ENCODE measurements around the gene CMIP.
"Not testable (repeated sequence)": the region's sequence is repeated elsewhere in the genome, so short reads cannot be mapped to it uniquely, and the experiment has no call there.

Gene CMIP

GRCh38 chr16:81401035-81401950 is 43.3 kb upstream of the CMIP start:
- H3K27me3 ChIP-seq (replicated peaks; ENCODE audit: control insufficient read depth, insufficient read depth, low read length) = no peaks in the 10 kb centered on the region
- DNase-seq (ENCODE audit: extremely low read depth, insufficient read length) = no peak
- H3K4me3 ChIP-seq (replicated peaks; ENCODE audit: low read depth, low read length) = no peak overlapping the region
- no peaks in the 10 kb centered on the region for H3K36me3 ChIP-seq (ENCODE audit: control insufficient read depth, insufficient read depth, low read length)
- no peak for TF ChIP-seq CTCF (IDR thresholded peaks at IDR 0.05; ENCODE audit: insufficient read depth, low read length, poor library complexity, severe bottlenecking)

DNA sequence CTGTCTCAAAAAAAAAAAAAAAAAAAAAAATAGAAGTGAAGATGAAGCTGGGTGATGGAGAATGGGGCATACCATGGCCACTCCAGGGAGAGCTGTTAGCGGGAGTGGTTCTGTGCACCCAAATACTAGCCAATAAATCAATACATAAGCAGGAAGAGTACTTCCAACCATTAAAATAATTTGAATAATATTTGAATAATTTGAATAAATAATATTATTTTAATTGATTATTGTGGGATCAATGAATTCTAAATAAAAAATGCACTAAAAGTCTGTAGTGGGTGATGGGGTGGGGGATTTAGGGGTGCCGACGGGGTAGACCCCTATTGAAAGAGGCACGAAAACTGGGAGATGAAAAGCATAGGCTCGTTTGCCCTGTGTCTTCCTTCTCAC is 41.4 kb upstream of the CMIP start:
- no peak for DNase-seq (ENCODE audit: extremely low read depth, insufficient read length)
- no peaks in the 10 kb centered on the region for H3K27me3 ChIP-seq (replicated peaks; ENCODE audit: control insufficient read depth, insufficient read depth, low read length)
- H3K36me3 ChIP-seq (ENCODE audit: control insufficient read depth, insufficient read depth, low read length) = no peaks in the 10 kb centered on the region
- no peak overlapping the region for H3K4me3 ChIP-seq (replicated peaks; ENCODE audit: low read depth, low read length)
- TF ChIP-seq CTCF (IDR thresholded peaks at IDR 0.05; ENCODE audit: insufficient read depth, low read length, poor library complexity, severe bottlenecking) = no peak

DNA sequence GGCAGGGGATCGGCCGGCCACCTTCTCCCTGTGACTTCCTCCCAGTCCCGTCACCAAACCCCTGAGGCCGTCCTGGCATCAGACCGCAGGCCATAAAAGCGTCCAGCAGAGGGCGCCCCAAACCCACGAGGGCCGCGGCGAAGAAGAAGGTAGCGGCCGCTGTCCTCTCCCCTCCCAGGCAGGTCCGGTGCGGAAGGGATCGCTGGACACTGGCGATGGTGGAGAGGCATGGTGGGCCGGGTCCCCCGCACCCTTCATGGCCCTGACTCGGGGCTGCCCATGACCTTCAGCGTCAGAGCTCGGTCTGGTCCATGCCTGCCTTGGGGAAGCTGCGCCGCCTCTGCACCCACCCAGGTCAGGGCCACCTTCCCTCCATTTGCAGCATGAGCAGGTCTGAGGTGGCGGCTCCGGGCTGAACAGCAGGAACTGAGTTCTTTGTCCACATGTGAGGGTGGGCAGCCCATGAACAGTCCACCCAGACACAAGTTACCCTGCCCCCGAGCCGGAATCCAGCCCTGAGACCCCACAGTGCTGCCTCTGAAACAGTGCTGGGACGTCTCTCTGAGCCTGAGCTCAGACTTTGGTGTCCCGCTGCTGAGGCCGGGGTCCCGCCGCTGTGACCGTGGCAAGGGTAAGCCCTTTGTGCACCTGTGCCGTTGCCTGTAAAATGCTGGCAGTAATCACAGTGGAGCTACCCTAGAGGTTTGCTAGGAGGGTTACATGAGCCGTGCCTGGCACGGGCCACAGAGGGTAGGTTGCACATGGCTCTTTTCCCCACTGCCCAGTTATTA is 40.8 kb upstream of the CMIP start:
- Histone ChIP-seq H3K4me3 (replicated peaks; ENCODE audit: low read depth, low read length) (peak overlapping the region; percentile 50), H3K27me3 (replicated peaks; ENCODE audit: control insufficient read depth, insufficient read depth, low read length) (no peaks in the 10 kb centered on the region), H3K36me3 (ENCODE audit: control insufficient read depth, insufficient read depth, low read length) (no peaks in the 10 kb centered on the region)
- peak; percentile 93 for TF ChIP-seq CTCF (IDR thresholded peaks at IDR 0.05; ENCODE audit: insufficient read depth, low read length, poor library complexity, severe bottlenecking)
- DNase-seq (ENCODE audit: extremely low read depth, insufficient read length) = peak; percentile 80

- H3K36me3 ChIP-seq (ENCODE audit: control insufficient read depth, insufficient read depth, low read length); H3K4me3 ChIP-seq (replicated peaks; ENCODE audit: low read depth, low read length); H3K27me3 ChIP-seq (replicated peaks; ENCODE audit: control insufficient read depth, insufficient read depth, low read length); DNase-seq (ENCODE audit: extremely low read depth, insufficient read length): not testable (repeated sequence)
These were observed 39.6 kb upstream of the CMIP start for GRCh38 chr16:81405002-81405401.

DNA sequence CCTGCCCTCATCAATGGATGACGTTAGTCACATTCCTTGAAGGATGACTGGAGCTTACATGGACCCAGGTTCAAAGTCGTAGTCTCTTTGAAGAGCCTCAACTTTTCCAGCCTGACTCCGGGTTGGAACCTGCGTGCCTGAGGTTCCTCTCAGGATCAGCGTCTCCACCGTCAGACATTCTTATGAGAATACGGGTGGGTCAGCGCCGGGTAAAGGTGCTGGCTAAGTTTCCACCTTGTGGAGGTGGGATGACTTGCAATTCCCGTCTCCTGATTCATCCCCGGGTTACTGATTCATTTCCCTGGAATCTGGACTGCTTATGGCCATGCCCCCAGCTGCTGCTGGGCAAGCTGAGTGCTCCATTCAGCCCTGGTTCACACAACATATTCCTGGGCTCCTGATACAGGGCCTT is 38.9 kb upstream of the CMIP start:
- Histone ChIP-seq H3K4me3 (replicated peaks; ENCODE audit: low read depth, low read length) (no peak overlapping the region), H3K36me3 (ENCODE audit: control insufficient read depth, insufficient read depth, low read length) (no peaks in the 10 kb centered on the region), H3K27me3 (replicated peaks; ENCODE audit: control insufficient read depth, insufficient read depth, low read length) (no peaks in the 10 kb centered on the region)
- DNase-seq (ENCODE audit: extremely low read depth, insufficient read length) = no peak
- TF ChIP-seq CTCF (IDR thresholded peaks at IDR 0.05; ENCODE audit: insufficient read depth, low read length, poor library complexity, severe bottlenecking) = no peak

- Histone ChIP-seq H3K4me3 (replicated peaks; ENCODE audit: low read depth, low read length) (no peak overlapping the region), H3K27me3 (replicated peaks; ENCODE audit: control insufficient read depth, insufficient read depth, low read length) (no peaks in the 10 kb centered on the region), H3K36me3 (ENCODE audit: control insufficient read depth, insufficient read depth, low read length) (no peaks in the 10 kb centered on the region)
- DNase-seq (ENCODE audit: extremely low read depth, insufficient read length) = no peak
- no peak for TF ChIP-seq CTCF (IDR thresholded peaks at IDR 0.05; ENCODE audit: insufficient read depth, low read length, poor library complexity, severe bottlenecking)
These were observed 36.1 kb upstream of the CMIP start for GRCh38 chr16:81408409-81408950.

All from GM06990 (cell line).